PC-9 (cell line): ENCODE measurements around the gene AP2B1. TPM values are rescaled to one million over a fixed set of nuclear protein-coding genes. Genes with fewer than 3 reads are reported as not detected.

ENCODE experiments used
- BruUV-seq: library from RNA; stranded (reverse); fragments of 400-500 nt; replicated peaks from 2 replicates; lab custom pipeline; 2021; lab: Mats Ljungman, UMichigan
- CTCF ChIA-PET: fragments of 300-600 bp; sonication (Branson Sonifier 250); formaldehyde crosslinking; loops from one replicate; lab custom pipeline; 2022; ENCODE audit warnings: antibody characterized with exemption; lab: Charles Lee
- POLR2A ChIA-PET: fragments of 300-600 bp; sonication (Branson Sonifier 250); formaldehyde crosslinking; loops from one replicate; lab custom pipeline; 2022; ENCODE audit warnings: antibody characterized with exemption; ENCODE audit not compliant: unreplicated experiment; lab: Charles Lee
- DNase-seq, 2 experiments: peaks; one replicate each; pipeline versions ENCODE4 v3.0.0 to v3.0.0-alpha.2; 2015 to 2022; ENCODE audit warnings: mixed read lengths in 1 of 2
- H2AFZ ChIP-seq: fragments of 200-600 bp; sonication (generic); 2 replicates; pipeline ENCODE4 v1.8.1; 2017; ENCODE audit warnings: antibody characterized with exemption
- H3F3A ChIP-seq: fragments of 200-600 bp; sonication (generic); 2 replicates; pipeline ENCODE4 v1.8.1; 2017; ENCODE audit warnings: antibody characterized with exemption, mild to moderate bottlenecking, low read depth; ENCODE audit not compliant: insufficient read depth
- H3K27ac ChIP-seq: fragments of 200-600 bp; sonication (generic); 2 replicates; pipeline ENCODE4 v1.6.1; 2016; ENCODE audit warnings: mixed run types
- H3K27me3 ChIP-seq: fragments of 200-600 bp; sonication (generic); 2 replicates; pipeline ENCODE4 v1.6.1; 2016; ENCODE audit warnings: low read depth, mixed run types; ENCODE audit not compliant: insufficient read depth
- H3K36me3 ChIP-seq: fragments of 200-600 bp; sonication (generic); 2 replicates; pipeline ENCODE4 v1.6.1; 2016; ENCODE audit warnings: low read depth, mixed run types
- H3K4me1 ChIP-seq: fragments of 200-600 bp; sonication (generic); replicated peaks from 2 replicates; pipeline ENCODE4 v1.6.1; 2016; ENCODE audit warnings: mixed run types; ENCODE audit not compliant: insufficient read depth
- H3K4me2 ChIP-seq: fragments of 200-600 bp; sonication (generic); 2 replicates; pipeline ENCODE4 v1.6.1; 2017; ENCODE audit warnings: mixed run types
- H3K4me3 ChIP-seq: fragments of 200-600 bp; sonication (generic); 2 replicates; pipeline ENCODE4 v1.6.1; 2016; ENCODE audit warnings: mixed run types
- H3K79me2 ChIP-seq: fragments of 200-600 bp; sonication (generic); 2 replicates; pipeline ENCODE4 v1.6.1; 2017; ENCODE audit warnings: low read depth, mixed run types
- H3K9me2 ChIP-seq: fragments of 200-600 bp; sonication (generic); 2 replicates; pipeline ENCODE4 v1.8.1; 2017; ENCODE audit warnings: mild to moderate bottlenecking; ENCODE audit not compliant: insufficient read depth
- H3K9me3 ChIP-seq: fragments of 200-600 bp; sonication (generic); 2 replicates; pipeline ENCODE4 v1.8.1; 2016; ENCODE audit warnings: low read depth; ENCODE audit not compliant: insufficient read depth
- H4K20me1 ChIP-seq: fragments of 200-600 bp; sonication (generic); 2 replicates; pipeline ENCODE4 v1.8.1; 2017; ENCODE audit not compliant: insufficient read depth
- EZH2 ChIP-seq: fragments of 200-600 bp; sonication (generic); IDR thresholded peaks from 2 replicates; pipeline ENCODE4 v1.8.0; 2017; ENCODE audit warnings: antibody characterized with exemption, low read depth
- intact Hi-C: fragments of 100-400 bp; cut with micrococcal nuclease; formaldehyde crosslinking; loops from one replicate; pipeline ENCODE4 v1.10.0; 2022; ENCODE audit not compliant: unreplicated experiment
- total RNA-seq: library from RNA; stranded (reverse); gene quantifications from 2 replicates; pipeline ENCODE4 v1.2.3, GENCODE V29; 2021
- TF ChIP-seq, protein P1 (sequence below): fragments of 200-600 bp; sonication (generic); conservative IDR thresholded peaks from 2 replicates; pipeline ENCODE4 v1.6.1; 2017; ENCODE audit warnings: mixed run types, antibody characterized with exemption, mild to moderate bottlenecking, moderate library complexity

AP2B1 gene
- total RNA-seq, 1 experiment from 2014 or later, result 186 TPM

DNA sequence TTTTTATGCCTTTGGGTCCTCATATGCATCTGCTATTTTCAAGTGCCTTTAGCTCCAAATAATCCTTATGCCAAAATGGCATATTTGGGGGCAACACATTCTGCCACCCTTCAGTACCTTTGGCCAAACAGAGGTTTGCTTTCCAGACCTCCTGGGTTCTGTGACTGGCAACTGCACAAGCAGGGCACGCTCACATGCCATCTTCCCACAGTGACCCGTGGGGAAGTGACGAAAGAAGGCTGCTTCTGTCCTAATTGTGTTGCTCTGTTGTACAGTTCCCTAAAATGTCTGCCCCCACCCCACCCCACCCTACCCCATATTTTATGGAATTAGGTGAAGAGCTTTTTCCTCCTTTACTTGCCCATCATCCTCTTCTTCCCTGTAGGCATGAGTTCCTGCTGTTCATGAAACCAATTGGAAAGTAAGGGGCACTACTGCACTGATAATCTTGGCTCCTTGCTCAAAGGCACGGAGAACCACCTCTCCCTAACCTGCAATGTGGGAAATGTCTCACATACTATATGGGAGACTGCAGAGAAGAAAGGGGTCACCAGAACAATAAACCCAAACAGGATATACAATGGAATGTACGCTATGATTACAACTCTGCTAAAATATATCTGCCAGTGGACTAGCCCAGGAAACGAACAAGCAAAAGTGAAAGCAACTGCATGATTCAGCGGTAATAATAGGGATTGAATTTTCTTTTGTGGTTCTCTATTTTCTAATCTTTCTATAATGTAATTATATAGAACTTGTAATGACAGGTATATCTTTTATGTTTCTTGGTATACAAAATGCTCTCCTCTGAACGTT lies 46.3 kb upstream of the AP2B1 start:
- H3K4me2 ChIP-seq, result peak overlapping the region; percentile 64
- no peak overlapping the region; the same call in 1 of the 2 replicates for H2AFZ ChIP-seq
- ChIA-PET CTCF (interaction anchor here (0.6 kb wide), 1 partner anchor 1115 kb away, joined by 4 read pairs; no protein-coding TSS in a partner anchor), POLR2A (interaction anchor here (0.6 kb wide), 1 partner anchor 28 kb away, joined by 8 read pairs; no protein-coding TSS in a partner anchor)
- intact Hi-C loops, result no loop called here
- H3K4me3 ChIP-seq, result no peak overlapping the region; the same call in 1 of the 2 replicates
- no peaks in the 10 kb centered on the region for H3F3A ChIP-seq
- TF ChIP-seq, protein P1, sequence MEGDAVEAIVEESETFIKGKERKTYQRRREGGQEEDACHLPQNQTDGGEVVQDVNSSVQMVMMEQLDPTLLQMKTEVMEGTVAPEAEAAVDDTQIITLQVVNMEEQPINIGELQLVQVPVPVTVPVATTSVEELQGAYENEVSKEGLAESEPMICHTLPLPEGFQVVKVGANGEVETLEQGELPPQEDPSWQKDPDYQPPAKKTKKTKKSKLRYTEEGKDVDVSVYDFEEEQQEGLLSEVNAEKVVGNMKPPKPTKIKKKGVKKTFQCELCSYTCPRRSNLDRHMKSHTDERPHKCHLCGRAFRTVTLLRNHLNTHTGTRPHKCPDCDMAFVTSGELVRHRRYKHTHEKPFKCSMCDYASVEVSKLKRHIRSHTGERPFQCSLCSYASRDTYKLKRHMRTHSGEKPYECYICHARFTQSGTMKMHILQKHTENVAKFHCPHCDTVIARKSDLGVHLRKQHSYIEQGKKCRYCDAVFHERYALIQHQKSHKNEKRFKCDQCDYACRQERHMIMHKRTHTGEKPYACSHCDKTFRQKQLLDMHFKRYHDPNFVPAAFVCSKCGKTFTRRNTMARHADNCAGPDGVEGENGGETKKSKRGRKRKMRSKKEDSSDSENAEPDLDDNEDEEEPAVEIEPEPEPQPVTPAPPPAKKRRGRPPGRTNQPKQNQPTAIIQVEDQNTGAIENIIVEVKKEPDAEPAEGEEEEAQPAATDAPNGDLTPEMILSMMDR, result no peak
- TF ChIP-seq EZH2, result no peak
- DNase-seq, result peak in 1 of 2 experiments; percentile 3
- no TSS peak for BruUV-seq
- no peaks in the 10 kb centered on the region for H3K36me3 ChIP-seq
- no peaks in the 10 kb centered on the region for H4K20me1 ChIP-seq
- no peaks in the 10 kb centered on the region for H3K4me1 ChIP-seq
- no peaks in the 10 kb centered on the region for H3K9me2 ChIP-seq
- 0 out of 2 replicates have a peak, but pooled peaks cover 2% of the 10 kb centered on the region for H3K27me3 ChIP-seq
- H3K79me2 ChIP-seq, result no peaks in the 10 kb centered on the region
- no peak overlapping the region for H3K27ac ChIP-seq
- H3K9me3 ChIP-seq, result no peaks in the 10 kb centered on the region

DNA sequence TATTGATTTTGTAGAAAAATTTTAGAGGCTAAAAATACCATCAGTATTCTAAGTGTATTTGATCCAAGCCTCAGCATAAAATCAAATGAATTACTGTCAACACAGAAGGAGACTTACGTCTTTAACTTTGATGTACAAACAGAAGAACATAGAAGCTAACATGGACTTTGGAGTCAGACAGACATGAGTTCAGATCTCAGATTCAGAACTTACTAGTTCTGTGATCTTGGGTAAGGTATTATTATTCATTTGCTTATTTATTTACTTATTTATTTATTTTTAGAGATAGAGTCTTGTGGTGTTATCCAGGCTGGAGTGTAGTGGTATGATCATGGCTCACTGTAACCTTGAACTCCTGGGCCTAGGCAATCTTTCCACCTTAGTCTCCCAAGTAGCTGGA lies 45.7 kb upstream of the AP2B1 start:
- DNase-seq, result no peak
- POLR2A ChIA-PET, result interaction anchor here (0.7 kb wide), 1 partner anchor 478 kb away, joined by 4 read pairs; the partner anchor contains the start of gene RFFL
- Histone ChIP-seq H3K27me3 (peaks cover 7% of the 10 kb centered on the region), H3F3A (no peaks in the 10 kb centered on the region), H3K79me2 (no peaks in the 10 kb centered on the region), H3K36me3 (no peaks in the 10 kb centered on the region), H3K4me3 (no peak overlapping the region; the same call in 1 of the 2 replicates), H3K4me2 (peak overlapping the region; percentile 64; the same call in 1 of the 2 replicates), H3K4me1 (no peaks in the 10 kb centered on the region), H4K20me1 (no peaks in the 10 kb centered on the region), H3K9me2 (no peaks in the 10 kb centered on the region), H3K9me3 (no peaks in the 10 kb centered on the region), H3K27ac (no peak overlapping the region), H2AFZ (no peak overlapping the region; the same call in 1 of the 2 replicates)
- TF ChIP-seq, protein P1, result no peak
- TF ChIP-seq EZH2, result no peak
- no TSS peak for BruUV-seq
- intact Hi-C loops, result no loop called here
- CTCF ChIA-PET, result no interaction called here

DNA sequence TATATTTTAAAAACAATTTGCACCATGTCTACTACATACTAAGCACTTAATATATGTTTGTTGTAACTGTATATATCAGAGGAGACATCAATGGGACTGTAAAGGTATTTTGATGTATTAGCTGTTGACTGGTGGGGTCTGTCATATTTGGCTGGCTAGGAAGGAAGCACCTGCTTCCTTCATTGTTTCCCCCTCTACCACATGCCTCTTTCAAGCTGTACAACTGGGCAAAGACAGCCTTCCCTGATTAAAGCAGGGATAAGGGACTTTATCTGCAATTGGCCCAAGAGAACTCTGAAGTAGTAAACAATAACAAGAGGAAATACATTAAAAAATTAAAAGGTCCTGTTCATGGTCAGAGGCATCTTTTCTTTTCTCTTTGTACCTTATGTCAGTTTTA lies 44.1 kb upstream of the AP2B1 start:
- Histone ChIP-seq H3K9me2 (no peaks in the 10 kb centered on the region), H3K27ac (no peak overlapping the region)

More for the DNA sequence above, 44.1 kb upstream of the AP2B1 start:
- Histone ChIP-seq H3K36me3 (no peaks in the 10 kb centered on the region), H3K9me3 (no peaks in the 10 kb centered on the region), H3K4me2 (no peak overlapping the region), H3F3A (no peaks in the 10 kb centered on the region), H3K79me2 (no peaks in the 10 kb centered on the region), H3K4me3 (no peak overlapping the region), H4K20me1 (no peaks in the 10 kb centered on the region), H2AFZ (no peak overlapping the region), H3K27me3 (peaks cover 14% of the 10 kb centered on the region), H3K4me1 (no peaks in the 10 kb centered on the region)
- intact Hi-C loops, result no loop called here
- CTCF ChIA-PET, result no interaction called here
- no peak for TF ChIP-seq EZH2
- TF ChIP-seq, protein P1, result no peak
- POLR2A ChIA-PET, result interaction anchor here (0.7 kb wide), 1 partner anchor 162 kb away, joined by 6 read pairs; no protein-coding TSS in a partner anchor
- no TSS peak for BruUV-seq
- no peak for DNase-seq
